C4-2B (cell line): ENCODE results near the gene ADAMTS13.

Experiments used
- CTCF ChIP-seq: fragments of 450-650 bp; conservative IDR thresholded peaks from 2 replicates; pipeline ENCODE4 v1.5.1; 2017; ENCODE audit warnings: mild to moderate bottlenecking
- ZFX ChIP-seq: fragments of 450-650 bp; IDR thresholded peaks from 2 replicates; pipeline ENCODE4 v1.6.1; 2017

GRCh38 chr9:133390713-133391112 lies 31.5 kb upstream of the ADAMTS13 start:
- no peak for TF ChIP-seq CTCF
- no peak for TF ChIP-seq ZFX
